ENCODE measurements around the gene GNG14. TPM values are rescaled to one million over a fixed set of nuclear protein-coding genes. Genes with fewer than 3 reads are reported as not detected.
A peak's percentile ranks its signal among the peaks of the same experiment; 100 is the strongest.
"Not testable (repeated sequence)": the region's sequence is repeated elsewhere in the genome, so short reads cannot be mapped to it uniquely, and the experiment has no call there.

Gene GNG14
- total RNA-seq: not detected

DNA sequence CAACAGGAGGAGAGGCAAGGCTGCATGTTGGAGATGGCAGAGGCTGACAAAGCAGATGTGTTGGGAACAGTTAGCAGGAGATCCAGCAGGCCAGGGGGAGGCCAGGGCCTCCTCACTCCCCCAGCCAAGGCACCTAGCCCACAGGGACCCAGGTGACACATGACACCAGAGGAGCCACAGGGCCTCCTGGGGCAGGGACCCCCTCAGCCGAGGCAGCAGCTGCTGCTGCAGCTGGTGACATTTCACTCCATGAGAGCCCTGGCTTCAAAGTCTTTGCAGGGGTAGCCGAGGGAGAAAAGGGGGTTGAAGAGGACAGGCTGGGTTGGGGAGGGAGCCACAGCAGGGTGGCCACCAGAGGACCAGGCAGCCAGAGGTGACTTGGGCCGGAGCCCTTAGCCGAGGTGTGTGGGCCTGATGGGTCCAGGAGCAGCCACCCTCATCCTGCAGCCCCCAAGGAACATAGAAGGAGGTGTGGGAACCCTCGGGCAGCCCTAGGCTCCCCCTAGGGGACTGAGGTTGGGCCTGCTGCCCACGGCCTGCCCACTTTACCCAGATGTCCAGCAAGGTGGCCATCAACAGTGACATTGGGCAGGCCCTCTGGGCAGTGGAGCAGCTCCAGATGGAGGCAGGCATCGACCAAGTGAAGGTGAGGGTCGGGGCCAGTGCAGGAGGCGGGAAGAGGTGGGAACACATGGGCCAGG, at the start of gene GNG14:
Gene GNG14 (plus strand): TSS at position 503 of the 701 bp plus-strand sequence. CDS start 51 bp downstream, at position 554.
- DNase-seq (ENCODE audit: low spot score) (peak; percentile 57), ATAC-seq (no peak)
- intact Hi-C loops (cut with DNase I): no loop called here

DNA sequence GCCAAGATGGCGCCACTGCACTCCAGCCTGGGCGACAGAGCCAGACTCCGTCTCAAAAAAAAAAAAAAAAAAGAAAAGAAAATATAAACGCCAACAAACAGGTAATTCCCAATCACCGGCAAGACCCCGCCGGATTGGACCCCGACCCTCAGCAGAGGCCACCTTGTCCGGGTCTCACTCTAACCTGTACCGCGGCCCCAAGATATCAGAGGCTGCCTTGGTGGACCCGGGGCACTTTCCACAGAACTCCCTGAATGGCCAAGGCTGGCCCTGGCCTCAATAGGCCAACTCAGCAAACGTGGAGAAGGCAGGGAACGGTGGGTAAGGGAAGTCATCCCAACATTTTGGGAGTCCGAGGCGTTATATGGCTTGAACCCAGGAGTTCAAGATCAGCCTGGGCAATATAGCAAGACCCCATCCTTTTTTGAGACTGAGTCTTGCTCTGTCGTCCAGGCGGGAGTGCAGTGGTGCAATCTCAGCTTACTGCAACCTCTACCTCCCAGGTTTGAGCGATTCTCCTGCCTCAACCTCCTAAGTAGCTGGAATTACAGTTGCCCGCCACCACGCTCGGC, 49.1 kb upstream of the GNG14 start:
- intact Hi-C loops (cut with DNase I): no loop called here
- ATAC-seq: no peak
- DNase-seq (ENCODE audit: low spot score): no peak

DNA sequence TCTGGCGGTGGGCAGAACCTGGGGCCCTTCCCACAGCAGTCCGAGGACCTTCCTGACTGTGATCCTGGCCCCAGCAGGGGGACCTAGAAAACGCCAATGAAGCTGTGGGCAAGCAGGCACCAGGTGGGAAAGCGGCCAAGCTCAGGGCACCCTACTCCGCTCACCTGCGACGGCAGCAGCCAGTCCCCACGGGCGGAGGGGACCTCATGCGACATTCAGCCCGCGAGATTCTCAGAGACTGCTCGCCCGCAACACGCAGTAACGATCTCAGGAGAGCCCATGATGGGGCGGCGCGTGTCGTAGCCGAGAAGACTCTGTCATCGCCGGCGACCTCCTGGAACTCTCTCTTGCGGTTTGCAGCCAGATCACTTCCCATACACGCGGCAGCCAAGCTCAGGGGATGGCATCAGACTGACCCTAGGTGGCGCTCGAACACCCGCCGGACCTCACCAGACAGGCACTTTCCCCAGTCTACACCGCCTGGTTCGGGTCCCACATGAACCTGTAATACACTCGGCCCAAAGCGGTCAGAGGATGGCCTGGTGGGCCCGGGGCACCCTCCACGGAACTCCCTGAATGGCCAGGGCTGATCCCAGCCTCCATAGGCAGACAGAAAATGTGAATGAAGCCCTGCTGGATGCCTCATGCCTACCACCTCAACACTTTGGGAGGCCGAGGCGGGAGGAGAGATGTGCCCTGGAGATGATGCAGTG, 47.7 kb upstream of the GNG14 start:
- intact Hi-C loops (cut with DNase I): no loop called here
- DNase-seq (ENCODE audit: low spot score) (peak; percentile 88), ATAC-seq (peak; percentile 92)

DNA sequence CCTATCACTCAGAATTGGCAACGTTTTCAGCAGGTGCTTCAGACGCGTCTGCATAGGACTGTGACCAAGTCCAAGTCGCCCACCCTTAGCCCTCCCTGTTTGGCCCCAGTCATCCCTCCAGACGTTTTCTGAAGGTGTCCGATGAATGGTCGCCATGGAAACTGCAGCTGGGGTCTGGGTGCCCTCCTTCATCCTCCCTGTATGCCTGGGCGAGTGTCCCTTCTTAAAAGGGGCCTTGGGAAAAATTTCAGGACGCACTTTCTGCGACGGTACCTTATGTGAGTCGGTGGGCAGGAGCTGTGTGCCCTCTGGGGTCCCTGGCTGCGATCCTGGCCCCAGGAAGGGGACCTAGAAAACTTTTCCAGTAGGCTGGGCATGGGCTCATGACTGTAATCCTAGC, 46.3 kb upstream of the GNG14 start:
- intact Hi-C loops (cut with DNase I): no loop called here
- ATAC-seq (no peak), DNase-seq (ENCODE audit: low spot score) (no peak)

DNA sequence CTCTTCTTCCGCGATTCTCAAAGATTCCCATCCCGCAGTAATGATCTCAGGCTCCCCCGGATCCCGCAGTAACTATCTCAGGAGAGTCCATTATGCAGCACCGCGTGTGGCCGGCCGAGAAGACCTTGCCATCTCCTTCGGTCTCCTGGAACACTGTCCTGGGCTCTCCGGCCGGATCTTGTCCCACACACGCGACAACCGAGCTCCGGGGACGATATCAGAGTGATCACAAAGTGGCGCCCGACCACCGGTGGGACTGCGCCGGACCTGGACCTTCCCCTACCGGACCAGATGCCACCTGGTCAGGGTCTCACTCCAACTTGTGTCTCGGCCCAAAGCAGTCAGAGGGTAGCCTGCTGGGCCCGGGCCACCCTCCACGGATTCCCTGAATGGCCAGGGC, 45.3 kb upstream of the GNG14 start:
- DNase-seq (ENCODE audit: low spot score) (no peak), ATAC-seq (no peak)
- intact Hi-C loops (cut with DNase I): no loop called here

DNA sequence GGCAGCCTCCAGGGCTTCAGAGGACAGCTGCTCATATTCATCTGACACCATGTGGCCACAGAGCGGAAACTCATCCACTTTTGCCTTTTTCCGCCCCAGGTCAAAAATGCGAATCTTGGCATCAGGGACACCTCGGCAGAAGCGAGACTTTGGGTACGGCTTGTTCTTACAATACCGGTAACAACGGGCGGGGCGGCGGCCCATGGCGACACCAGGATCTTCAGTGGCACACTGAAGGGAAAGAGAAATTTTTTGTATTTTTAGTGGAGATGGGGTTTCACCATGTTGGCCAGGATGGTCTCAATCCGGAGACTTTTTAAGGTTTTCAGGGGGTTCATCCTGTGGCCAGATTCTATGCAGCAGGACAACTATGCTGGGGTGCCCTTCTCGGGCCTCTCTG, 44.1 kb upstream of the GNG14 start:
- DNase-seq (ENCODE audit: low spot score); ATAC-seq; intact Hi-C loops (cut with DNase I): not testable (repeated sequence)

DNA sequence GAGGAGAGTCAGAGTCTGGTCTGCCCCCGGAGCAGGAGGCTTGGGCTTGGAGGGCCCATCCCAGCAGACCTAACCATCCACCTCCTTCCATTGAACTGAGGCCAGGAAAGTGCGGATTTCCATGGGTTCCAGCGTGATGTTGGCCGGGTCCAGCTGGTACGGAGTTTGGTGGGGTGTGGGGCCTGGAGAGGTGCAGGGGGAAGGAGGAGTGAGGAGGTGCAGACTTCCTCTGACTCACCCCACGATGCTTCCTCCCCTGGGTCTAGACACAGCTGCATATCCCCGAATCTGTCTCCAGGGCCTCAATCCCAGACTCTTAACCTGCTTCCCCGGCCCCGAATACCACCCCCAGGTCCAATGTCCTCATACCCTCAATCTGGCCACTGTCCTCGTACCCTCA, 41.2 kb upstream of the GNG14 start:
- intact Hi-C loops (cut with DNase I): no loop called here
- no peak for DNase-seq (ENCODE audit: low spot score)
- no peak for ATAC-seq

DNA sequence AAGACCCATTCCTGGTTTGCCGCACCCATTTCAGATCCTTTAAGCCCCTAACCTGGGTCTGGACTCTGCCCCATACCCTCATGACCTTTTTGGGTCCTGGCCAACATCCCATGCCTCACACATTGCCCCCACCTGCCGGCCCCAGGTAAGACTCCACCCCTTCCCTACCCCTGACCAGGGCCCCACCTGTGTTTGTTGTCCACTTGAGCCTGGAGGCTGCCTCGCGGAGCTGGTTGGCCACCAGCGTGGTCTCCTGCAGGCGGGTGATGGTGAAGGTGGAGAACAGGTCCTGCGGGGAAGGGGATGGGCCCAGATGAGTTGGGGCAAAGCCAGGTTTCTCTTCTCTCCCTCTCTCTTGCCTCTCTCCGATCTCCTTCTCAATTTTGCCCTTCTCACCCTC, 40.8 kb upstream of the GNG14 start:
- peak; percentile 5 for ATAC-seq
- no peak for DNase-seq (ENCODE audit: low spot score)
- intact Hi-C loops (cut with DNase I): no loop called here

DNA sequence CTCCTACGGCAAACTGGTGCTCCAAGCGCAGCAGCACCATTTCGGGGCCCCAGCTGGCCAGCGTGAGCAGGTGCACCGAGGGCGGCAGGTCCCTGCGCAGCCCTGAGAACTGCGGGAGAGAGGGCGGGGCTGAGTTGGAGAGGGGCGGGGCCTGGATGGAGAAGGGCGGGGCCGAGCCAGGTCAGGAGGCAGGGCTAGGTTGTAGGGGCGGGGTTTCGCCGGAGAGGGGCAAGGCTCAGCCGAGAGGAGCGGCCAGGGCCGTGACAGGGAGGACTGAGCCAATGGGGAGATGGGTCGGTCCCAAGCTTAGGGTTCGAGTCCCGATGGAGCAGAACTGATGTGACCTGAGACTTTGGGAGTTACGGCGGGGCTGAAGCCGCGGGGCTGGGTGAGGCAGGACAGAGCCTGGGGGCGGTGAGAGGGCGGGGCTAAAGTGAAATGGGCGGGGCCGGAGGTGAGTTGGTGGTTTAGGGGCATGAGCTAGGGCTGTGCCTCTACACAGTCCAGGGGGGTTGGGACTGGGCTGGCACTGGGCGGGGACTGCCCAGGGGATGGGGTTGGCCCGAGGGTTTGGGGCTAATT, 40.2 kb upstream of the GNG14 start:
- intact Hi-C loops (cut with DNase I): no loop called here
- DNase-seq (ENCODE audit: low spot score) (peak; percentile 83), ATAC-seq (peak; percentile 90)

DNA sequence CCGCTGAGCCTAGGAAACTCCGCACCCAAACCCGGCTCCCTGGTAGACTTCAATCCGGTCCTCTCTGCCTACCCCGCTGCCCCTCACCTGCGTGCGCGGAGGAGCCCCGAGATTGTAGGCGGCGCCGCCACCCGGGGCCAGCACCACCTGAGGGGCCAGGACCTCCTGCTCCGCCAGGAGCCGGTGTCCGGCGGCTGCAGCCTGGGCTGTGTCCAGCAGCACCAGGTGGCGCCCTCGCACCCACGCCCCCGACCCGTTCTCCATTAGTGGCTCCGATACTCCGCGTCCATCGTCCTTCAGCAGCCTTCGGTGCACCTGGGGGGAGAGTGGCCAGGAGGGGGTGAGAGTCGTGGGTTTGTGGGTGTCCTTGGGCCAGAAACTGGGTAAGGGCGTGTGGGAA, 39.7 kb upstream of the GNG14 start:
- ATAC-seq: peak; percentile 16
- no peak for DNase-seq (ENCODE audit: low spot score)
- intact Hi-C loops (cut with DNase I): no loop called here

DNA sequence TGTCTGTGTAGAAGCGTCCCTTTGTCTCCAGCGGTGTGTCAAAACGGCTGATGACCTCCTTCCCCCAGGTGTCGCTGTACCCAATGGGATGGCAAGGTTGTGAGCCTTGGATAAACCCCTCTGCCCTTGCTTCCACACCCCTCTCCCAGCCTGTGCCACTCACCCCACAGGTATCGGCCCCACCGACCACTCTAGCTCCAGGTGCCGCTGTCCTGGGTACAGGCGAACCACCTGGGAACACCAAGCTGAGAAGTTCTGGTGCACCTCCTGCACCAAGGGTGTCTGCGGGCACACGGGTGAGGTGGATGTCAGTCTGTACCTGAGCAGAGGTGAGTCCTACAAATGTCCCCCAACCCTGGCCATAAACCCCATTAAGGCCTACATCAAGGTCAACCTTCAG, 37.9 kb upstream of the GNG14 start:
- intact Hi-C loops (cut with DNase I): no loop called here
- DNase-seq (ENCODE audit: low spot score) (no peak), ATAC-seq (no peak)

DNA sequence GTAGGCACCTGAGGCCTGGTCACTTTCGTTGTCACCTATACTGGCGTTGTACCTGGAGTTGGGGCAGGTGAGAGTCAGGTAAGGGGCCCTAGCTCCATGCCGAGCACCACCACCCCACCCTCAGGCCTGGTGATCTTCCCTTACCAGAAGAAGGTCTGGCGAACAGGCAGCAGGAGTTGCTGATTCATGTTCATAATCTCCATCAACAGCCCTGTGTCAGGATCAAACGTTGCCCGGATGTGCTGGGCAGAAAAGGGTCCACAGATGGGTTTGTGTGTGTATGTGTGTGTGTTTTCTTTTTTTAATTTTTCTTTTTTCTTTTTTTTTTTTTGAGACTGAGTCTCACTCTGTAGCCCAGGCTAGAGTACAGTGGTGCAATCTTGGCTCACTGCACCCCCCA, 35.6 kb upstream of the GNG14 start:
- intact Hi-C loops (cut with DNase I): no loop called here
- ATAC-seq (no peak), DNase-seq (ENCODE audit: low spot score) (no peak)

DNA sequence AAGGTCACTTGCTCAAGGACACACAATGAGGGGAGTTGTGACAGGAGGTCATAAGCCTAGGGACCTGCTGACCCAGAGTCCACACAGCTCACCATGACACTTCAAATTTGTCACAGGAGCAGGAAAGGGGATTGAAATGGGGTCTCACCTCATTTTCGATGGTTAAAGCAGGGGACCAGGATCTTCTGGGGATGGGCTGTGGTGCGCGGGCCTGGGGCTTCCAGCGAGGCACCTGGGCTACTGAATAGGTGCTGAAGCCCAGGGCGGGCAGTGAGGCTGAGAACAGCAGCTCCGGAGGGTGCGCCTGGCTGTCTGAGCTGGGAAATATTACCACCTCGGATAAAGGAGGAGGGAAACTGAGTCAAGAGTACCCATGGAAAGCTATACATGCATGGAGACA, 32.3 kb upstream of the GNG14 start:
- no peak for DNase-seq (ENCODE audit: low spot score)
- ATAC-seq: no peak
- intact Hi-C loops (cut with DNase I): loop anchor here (5.0 kb wide), 1 partner anchor 952 kb away; no protein-coding TSS in a partner anchor

DNA sequence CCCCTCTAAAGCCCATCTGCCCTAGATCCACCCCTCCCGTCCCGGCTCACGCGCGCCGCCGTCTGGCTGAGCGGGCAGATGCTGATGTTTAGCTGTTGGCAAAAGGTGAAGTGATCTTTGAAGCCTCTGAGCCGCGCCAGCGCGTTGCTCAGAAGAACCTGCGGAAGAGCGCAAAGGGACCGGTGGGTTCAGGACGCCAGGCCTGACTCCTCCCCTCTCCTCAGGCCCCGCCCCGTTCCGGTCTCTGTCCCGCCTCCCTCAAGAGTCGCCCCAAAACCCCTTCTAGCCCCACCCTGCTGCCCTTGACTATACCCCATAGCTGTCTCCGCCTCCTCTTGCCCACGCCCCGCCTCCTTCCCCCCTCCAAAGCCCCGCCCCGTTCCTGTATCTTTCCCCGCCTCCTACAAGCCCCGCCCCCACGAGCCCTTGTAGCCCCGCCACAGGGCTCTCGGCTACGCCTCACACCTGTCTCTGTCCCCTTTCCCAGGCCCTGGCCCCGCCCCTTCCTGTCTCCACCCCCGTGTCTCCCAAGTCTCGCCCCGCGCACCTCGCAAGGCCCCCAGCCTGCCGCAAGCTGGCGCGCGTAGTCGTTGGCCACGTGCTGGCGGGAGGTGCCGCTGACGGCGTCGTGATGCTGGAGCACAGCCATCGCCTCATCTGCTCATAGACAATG, 30.8 kb upstream of the GNG14 start:
- DNase-seq (ENCODE audit: low spot score) (no peak), ATAC-seq (no peak)
- intact Hi-C loops (cut with DNase I): loop anchor here (5.0 kb wide), 1 partner anchor 950 kb away; no protein-coding TSS in a partner anchor

DNA sequence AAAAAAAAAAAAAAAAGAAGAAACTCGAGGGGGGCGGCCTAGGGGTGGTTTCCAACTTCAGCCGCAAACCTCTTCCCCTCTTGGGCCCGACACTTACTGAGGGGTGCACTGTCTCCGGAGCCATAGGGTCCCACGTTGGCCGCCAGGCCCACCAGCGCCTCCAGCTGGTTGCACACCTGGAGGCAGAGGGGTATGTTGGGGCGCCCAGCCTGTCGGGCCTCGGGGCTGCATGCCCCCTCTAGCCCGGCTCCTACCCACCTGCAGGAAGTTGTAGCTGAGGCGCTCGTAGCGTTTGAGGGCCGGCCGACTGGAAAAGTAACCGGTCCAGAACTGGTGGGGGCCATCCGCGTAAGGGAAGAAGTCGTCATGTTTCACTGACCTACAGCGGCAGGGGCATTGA, 29.8 kb upstream of the GNG14 start:
- DNase-seq (ENCODE audit: low spot score): no peak
- intact Hi-C loops (cut with DNase I): loop anchor here (5.0 kb wide), 1 partner anchor 949 kb away; no protein-coding TSS in a partner anchor
- no peak for ATAC-seq

DNA sequence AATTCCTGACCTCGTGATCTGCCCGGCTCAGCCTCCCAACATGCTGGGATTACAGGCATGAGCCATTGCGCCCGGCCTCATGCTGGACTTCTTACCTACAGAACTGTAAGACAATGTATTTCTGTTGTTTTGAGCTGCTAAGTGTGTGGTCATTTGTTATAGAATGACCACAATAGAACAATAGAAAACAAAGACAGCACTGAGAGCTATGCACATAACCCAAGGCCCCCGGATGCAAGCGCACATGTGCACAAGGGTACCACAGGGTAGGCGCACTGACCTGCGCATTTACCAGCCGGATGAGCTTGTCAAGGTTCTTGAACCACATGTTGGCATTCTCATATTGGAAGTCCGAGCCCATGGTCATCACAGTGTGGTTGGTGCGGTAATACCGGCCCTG, 26.8 kb upstream of the GNG14 start:
- DNase-seq (ENCODE audit: low spot score): no peak
- no peak for ATAC-seq
- intact Hi-C loops (cut with DNase I): no loop called here

DNA sequence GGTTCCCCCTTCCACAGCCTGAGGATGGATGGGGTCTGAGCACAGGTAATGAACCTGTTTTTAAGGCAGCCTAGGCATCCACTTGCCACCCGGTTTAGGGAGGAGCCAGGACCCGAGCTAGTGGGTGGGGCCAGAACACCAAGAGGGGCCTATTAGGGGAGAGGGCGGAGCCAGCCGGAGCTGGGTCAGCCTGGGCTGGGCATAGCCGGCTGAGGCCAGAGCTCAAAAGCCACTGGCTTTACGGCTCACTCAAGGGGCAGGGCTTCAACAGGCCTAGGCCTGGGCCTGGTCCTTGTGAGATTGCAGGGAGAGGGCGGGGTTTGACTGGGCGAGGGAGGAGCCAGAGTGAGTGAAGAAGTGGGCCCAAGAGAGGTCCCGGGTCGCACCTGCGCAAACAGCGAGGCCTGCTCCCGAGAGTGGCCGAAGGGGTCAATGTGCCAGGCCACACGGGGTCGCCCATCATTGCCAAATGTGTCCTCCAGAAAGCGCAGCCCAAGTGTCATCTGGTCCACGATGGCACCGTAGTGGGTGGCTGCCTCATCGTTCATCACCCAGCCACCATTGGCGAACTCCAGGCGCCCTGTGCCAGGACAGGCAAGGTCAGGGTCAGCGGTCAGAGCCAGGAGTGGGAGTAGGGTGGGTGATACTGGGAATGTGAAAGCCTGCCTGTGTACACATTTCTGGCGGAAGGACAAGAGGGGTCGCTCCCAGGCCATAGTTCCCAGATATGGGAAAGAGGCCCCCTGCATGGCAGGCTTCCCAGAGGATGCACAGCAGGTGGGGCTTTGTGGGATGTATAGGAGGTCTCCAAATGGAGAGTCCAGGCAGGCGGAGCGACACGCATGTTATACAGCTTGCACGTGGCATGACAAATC, 23.2 kb upstream of the GNG14 start:
- DNase-seq (ENCODE audit: low spot score) (no peak), ATAC-seq (no peak)
- intact Hi-C loops (cut with DNase I): no loop called here

DNA sequence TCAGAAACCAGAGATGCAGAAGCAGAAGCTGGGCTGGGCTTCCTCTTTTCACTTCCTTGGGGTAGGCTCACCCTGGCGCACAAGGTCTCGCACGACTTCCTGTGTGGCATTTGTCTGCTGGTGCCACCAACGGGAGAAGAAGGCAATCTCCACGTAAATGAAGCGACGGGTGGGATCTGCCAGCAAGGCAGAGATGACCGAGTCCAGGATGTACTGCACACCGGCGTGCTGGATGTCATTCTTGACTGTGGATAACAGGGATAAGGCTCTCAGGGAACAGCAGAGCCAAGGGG, 22.6 kb upstream of the GNG14 start:
- DNase-seq (ENCODE audit: low spot score) (no peak), ATAC-seq (no peak)
- intact Hi-C loops (cut with DNase I): no loop called here

Measured in sciatic nerve (tissue), 2 donors.